Fibroblast of skin of abdomen (primary cell): ENCODE data around the gene GDPD5.

Source experiments
- DNase-seq: peaks from one replicate; pipeline ENCODE4 v3.0.0-alpha.2; 2013

Gene GDPD5

GRCh38 chr11:75441804-75442132 is 84.0 kb downstream of the GDPD5 start:
- no peak for DNase-seq

- DNase-seq = no peak
Measured at GRCh38 chr11:75440960-75441803, 84.6 kb downstream of the GDPD5 start.

- DNase-seq = no peak
Measured at GRCh38 chr11:75439495-75440120, 86.1 kb downstream of the GDPD5 start.

- DNase-seq = no peak
Measured at GRCh38 chr11:75439026-75439425, 86.7 kb downstream of the GDPD5 start.

- no peak for DNase-seq
Measured at GRCh38 chr11:75437966-75438659, 87.6 kb downstream of the GDPD5 start.

- DNase-seq = no peak
Measured at GRCh38 chr11:75436806-75437205, 88.9 kb downstream of the GDPD5 start.

GRCh38 chr11:75435571-75435925 is 90.2 kb downstream of the GDPD5 start:
- no peak for DNase-seq

- DNase-seq = no peak
Measured at GRCh38 chr11:75434886-75435570, 90.7 kb downstream of the GDPD5 start.

- no peak for DNase-seq
Measured at GRCh38 chr11:75434051-75434450, 91.7 kb downstream of the GDPD5 start.

- no peak for DNase-seq
Measured at GRCh38 chr11:75433443-75433842, 92.3 kb downstream of the GDPD5 start.

- no peak for DNase-seq
Measured at GRCh38 chr11:75432911-75433321, 92.8 kb downstream of the GDPD5 start, which contains the start of gene KLHL35. Gene KLHL35 (minus strand): TSS chr11:75433203. CDS start chr11:75430629, 2,574 bp downstream.

GRCh38 chr11:75431533-75432525 is 93.9 kb downstream of the GDPD5 start:
- DNase-seq = no peak

GRCh38 chr11:75430714-75431532 is 94.8 kb downstream of the GDPD5 start:
- DNase-seq = no peak

GRCh38 chr11:75429902-75430713 is 95.6 kb downstream of the GDPD5 start:
- peak; percentile 72 for DNase-seq

GRCh38 chr11:75429641-75429901 is 96.2 kb downstream of the GDPD5 start:
- DNase-seq = no peak

GRCh38 chr11:75428989-75429640 is 96.6 kb downstream of the GDPD5 start:
- DNase-seq = no peak

- peak; percentile 89 for DNase-seq
Measured at GRCh38 chr11:75428281-75428724, 97.4 kb downstream of the GDPD5 start.

- DNase-seq = no peak
Measured at GRCh38 chr11:75427181-75427580, 98.6 kb downstream of the GDPD5 start.

- no peak for DNase-seq
Measured at GRCh38 chr11:75426720-75427086, 99.0 kb downstream of the GDPD5 start.

- DNase-seq = no peak
Measured at GRCh38 chr11:75425422-75425821, 100.3 kb downstream of the GDPD5 start.
